ENCODE results near the gene CALHM1.
"Not testable (repeated sequence)": the region's sequence is repeated elsewhere in the genome, so short reads cannot be mapped to it uniquely, and the experiment has no call there.

CALHM1 gene

GRCh38 chr10:103429647-103430046 is 29.1 kb downstream of the CALHM1 start:
- peak; percentile 31 for DNase-seq (ENCODE audit: low spot score)

GRCh38 chr10:103428989-103429643 is 29.6 kb downstream of the CALHM1 start:
- DNase-seq (ENCODE audit: low spot score), result peak; percentile 4

- no peak for DNase-seq (ENCODE audit: low spot score)
These were observed 30.8 kb downstream of the CALHM1 start for GRCh38 chr10:103427866-103428265.

- DNase-seq (ENCODE audit: low spot score), result no peak
These were observed 35.0 kb downstream of the CALHM1 start for GRCh38 chr10:103423748-103424147.

- DNase-seq (ENCODE audit: low spot score), result no peak
These were observed 39.6 kb downstream of the CALHM1 start for GRCh38 chr10:103419101-103419500.

GRCh38 chr10:103417601-103418000 is 41.1 kb downstream of the CALHM1 start:
- no peak for DNase-seq (ENCODE audit: low spot score)

GRCh38 chr10:103417148-103417469 is 41.6 kb downstream of the CALHM1 start:
- not testable (repeated sequence) for DNase-seq (ENCODE audit: low spot score)

- DNase-seq (ENCODE audit: low spot score), result peak; percentile 75
These were observed 42.1 kb downstream of the CALHM1 start for GRCh38 chr10:103416436-103417147.

GRCh38 chr10:103415581-103415980 is 43.1 kb downstream of the CALHM1 start:
- no peak for DNase-seq (ENCODE audit: low spot score)

- no peak for DNase-seq (ENCODE audit: low spot score)
These were observed 45.1 kb downstream of the CALHM1 start for GRCh38 chr10:103413564-103413963.

Data from CD4-positive, alpha-beta T cell treated with Interleukin-2 at 100 ng/mL for 4 hours (primary cell).